Measurements from ENCODE around the gene CEMIP2.
"Not testable (repeated sequence)": the region's sequence is repeated elsewhere in the genome, so short reads cannot be mapped to it uniquely, and the experiment has no call there.

Gene CEMIP2

GRCh38 chr9:71681104-71681707 is 87.1 kb downstream of the CEMIP2 start:
- no peak for DNase-seq

- no peak for DNase-seq
These were observed 87.9 kb downstream of the CEMIP2 start for GRCh38 chr9:71680189-71680980.

GRCh38 chr9:71678999-71679398 is 89.3 kb downstream of the CEMIP2 start:
- DNase-seq, result no peak

GRCh38 chr9:71677209-71677608 is 91.1 kb downstream of the CEMIP2 start:
- no peak for DNase-seq

- no peak for DNase-seq
These were observed 91.9 kb downstream of the CEMIP2 start for GRCh38 chr9:71676460-71676859.

- DNase-seq, result no peak
These were observed 92.5 kb downstream of the CEMIP2 start for GRCh38 chr9:71675857-71676165.

GRCh38 chr9:71675105-71675856 is 93.0 kb downstream of the CEMIP2 start:
- no peak for DNase-seq

- no peak for DNase-seq
These were observed 95.7 kb downstream of the CEMIP2 start for GRCh38 chr9:71672573-71672972.

GRCh38 chr9:71671289-71671688 is 97.0 kb downstream of the CEMIP2 start:
- DNase-seq, result no peak

- no peak for DNase-seq
These were observed 98.2 kb downstream of the CEMIP2 start for GRCh38 chr9:71670121-71670520.

- DNase-seq, result no peak
These were observed 98.9 kb downstream of the CEMIP2 start for GRCh38 chr9:71669284-71669995.

- no peak for DNase-seq
These were observed 99.6 kb downstream of the CEMIP2 start for GRCh38 chr9:71668717-71669116.

- DNase-seq, result no peak
These were observed 103.1 kb downstream of the CEMIP2 start for GRCh38 chr9:71665247-71665646.

GRCh38 chr9:71664566-71664965 is 103.7 kb downstream of the CEMIP2 start:
- no peak for DNase-seq

GRCh38 chr9:71663931-71664459 is 104.3 kb downstream of the CEMIP2 start:
- DNase-seq, result no peak

GRCh38 chr9:71663216-71663615 is 105.1 kb downstream of the CEMIP2 start:
- no peak for DNase-seq

- no peak for DNase-seq
These were observed 106.2 kb downstream of the CEMIP2 start for GRCh38 chr9:71662082-71662481.

- DNase-seq, result not testable (repeated sequence)
These were observed 111.0 kb downstream of the CEMIP2 start for GRCh38 chr9:71657276-71657675.

- DNase-seq, result no peak
These were observed 111.8 kb downstream of the CEMIP2 start for GRCh38 chr9:71656496-71656895.

GRCh38 chr9:71655778-71656177 is 112.5 kb downstream of the CEMIP2 start:
- no peak for DNase-seq

GRCh38 chr9:71655141-71655540 is 113.2 kb downstream of the CEMIP2 start:
- no peak for DNase-seq

GRCh38 chr9:71652480-71652879 is 115.8 kb downstream of the CEMIP2 start:
- DNase-seq, result no peak
